ENCODE measurements around the gene A1CF.

GRCh38 chr10:50928190-50928552 is 42.7 kb upstream of the A1CF start:
- TF ChIP-seq CTCF (IDR thresholded peaks at IDR 0.05; ENCODE audit: insufficient read depth, low read depth, low read length) (no peak), EZH2 (IDR thresholded peaks at IDR 0.05; ENCODE audit: insufficient read depth, low read length) (no peak)

Measured in astrocyte (in vitro differentiated cells and primary cell).